ENCODE measurements around the gene TBCA.
"Not testable (repeated sequence)": the region's sequence is repeated elsewhere in the genome, so short reads cannot be mapped to it uniquely, and the experiment has no call there.

TBCA gene

DNA sequence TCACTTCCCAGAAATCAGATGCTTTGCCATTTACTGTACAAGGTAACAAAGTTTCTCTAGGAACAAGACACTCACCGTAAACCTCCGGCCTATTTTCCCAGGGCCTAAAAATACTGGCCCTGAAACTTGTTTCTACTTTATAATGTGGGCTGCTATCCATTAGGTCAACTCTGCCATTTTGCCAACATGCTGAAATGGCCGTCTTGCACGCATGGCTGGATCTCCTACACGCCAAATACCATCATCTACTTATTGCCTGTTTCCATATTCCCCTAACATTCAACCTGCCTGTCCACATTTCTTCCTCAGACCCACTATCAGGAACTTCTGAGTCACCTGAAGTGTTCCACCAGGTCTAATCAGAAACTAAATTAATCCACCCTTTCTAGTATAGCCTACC lies 4.7 kb downstream of the TBCA start:
- DNase-seq = no peak

DNA sequence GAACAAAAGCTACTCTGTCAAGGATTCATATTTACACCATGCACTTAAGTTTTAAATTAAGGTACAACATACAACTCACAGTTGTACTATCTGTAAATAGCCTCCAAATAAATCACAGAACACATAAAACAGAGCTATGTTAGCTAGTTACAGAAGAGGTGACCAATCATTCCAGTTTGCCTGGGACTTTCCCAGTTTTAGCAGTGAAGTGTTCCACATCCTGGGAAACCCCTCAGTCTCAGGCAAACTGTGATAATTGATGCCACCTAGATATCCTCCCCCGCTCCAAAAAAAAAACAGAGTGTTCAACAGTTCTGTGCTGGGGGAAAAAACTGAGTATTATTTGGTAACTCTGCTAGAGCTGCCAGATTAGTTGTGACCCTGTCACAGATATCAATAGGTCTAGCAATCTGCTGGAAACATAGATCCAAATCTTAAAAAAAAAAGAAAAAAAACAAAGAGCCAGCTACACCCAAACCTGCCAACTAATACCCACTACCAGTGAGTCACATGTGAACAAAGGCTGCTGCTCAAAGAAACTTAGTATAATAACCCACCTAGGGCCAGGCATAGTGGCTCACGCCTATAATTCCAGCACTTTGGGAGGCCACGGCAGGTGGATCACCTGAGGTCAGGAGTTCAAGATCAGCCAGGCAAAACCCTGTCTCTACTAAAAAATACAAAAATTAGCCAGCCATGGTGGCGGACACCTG lies 5.7 kb downstream of the TBCA start:
- DNase-seq = no peak

DNA sequence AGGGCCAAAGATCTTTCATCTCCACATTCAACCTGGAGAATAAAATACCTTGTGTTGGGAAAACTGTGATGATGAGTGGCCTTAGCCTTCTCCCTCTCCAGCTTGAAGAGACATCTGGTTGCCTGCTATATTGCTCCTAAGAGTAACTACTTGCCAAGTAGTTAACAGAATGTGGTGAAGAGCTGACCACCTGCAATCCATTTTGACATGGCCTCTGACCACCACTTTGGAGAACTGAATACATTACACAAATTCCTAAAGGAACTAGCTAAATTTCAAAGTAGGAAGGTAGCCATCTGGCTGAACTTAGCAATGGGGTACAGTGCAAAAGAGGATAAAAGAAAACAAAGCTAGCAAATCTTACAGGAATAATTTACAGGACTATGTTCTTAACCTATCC lies 7.2 kb downstream of the TBCA start:
- DNase-seq = no peak

DNA sequence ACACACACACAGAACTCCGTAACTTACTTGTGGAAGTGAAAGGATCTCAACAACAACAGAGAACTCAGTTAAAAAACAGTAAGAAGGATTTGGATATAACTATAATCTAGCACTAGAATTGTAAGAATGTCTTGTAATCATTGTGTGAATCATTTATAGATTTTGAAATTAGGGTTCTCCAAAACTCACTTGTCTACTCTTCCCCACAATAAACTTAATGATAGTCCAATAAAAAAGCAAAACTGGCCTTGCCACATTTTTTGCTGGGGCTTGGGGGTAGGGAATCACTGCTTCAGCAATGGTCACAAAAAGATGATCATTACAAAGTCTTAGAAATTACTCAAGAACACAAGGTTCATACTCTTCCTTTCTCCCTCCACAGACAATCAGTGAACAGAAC lies 8.8 kb downstream of the TBCA start:
- DNase-seq = no peak

DNA sequence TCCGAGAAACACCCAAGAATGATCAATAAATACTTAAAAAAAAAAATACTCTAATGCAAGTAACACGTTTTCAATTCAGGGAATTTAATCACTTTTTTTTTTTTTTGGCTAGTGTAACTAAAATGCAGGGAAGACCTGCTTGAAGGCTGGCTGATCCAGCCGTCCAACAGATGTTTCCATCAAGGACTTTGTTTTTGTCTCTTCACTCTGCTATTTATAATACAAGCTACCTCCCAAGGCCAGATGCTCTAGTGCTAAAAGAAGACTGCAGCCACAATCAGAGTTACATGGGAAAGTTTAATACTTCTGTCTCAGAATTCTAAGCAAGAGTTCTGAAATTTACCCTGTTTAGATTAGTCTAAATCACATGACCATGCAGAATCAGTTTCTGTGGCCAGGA lies 14.5 kb downstream of the TBCA start:
- no peak for DNase-seq

DNA sequence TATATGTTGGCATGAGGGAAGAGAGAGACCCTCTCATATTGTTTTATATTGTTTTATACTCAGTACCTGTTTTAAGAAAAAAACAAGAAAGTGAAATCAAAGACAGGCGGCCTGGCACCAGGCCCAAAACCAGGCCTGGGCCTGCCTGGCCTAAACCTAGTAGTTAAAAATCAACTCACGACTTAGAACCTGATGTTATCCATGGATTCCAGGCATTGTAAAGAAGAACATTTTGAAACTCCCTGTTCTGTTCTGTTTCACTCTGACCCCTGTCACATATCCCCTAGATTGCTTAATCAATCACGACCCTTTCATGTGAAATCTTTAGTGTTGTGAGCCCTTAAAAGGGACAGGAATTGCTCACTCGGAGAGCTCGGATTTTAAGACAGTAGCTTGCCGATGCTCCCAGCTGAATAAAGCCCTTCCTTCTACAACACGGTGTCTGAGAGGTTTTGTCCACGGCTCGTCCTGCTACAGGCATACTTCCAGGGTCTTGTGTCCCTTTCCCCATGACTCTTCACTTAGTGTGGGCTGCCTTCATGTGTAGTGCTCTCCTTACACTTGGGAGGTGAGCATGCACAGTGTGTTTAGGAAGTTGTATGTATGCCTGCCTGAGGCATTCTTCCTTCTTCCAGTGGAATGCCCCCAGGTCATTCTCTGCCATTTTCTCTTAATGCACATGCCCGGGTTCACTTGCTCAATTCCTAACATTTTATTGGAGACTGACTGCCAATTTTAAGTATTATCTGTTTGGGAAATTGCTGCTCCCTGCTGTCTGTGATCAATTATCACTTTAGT lies 17.8 kb downstream of the TBCA start:
- DNase-seq = no peak

DNA sequence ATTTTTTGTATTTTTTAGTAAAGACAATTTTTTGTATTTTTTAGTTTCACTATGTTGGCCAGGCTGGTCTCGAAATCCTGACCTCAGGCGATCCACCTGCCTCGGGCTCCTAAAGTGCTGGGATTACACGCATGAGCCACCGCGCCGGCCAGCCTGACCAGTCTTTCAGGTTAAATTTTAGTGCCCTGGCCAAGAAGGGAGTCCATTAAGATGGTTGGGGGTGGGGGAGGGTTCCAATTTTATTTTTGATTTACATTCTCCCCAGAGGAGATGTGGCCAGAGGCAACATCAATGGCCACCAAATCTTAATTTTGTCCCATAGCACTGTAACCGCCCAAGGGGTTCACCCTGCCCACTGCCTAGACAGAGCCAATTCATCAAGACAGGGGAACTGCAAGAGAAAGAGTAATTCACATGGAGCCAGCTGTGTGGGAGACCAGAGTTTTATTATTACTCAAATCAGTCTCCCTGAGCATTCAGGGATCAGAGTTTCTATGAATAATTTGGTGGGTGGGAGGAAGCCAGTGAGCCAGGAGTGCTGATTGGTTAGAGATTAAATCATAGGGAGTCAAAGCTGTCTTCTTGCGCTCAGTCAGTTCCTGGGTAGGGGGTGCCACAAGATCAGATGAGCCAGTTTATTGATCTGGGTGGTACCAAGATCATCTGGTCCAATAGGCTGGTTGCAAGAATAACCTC lies 24.7 kb downstream of the TBCA start:
- DNase-seq = no peak

DNA sequence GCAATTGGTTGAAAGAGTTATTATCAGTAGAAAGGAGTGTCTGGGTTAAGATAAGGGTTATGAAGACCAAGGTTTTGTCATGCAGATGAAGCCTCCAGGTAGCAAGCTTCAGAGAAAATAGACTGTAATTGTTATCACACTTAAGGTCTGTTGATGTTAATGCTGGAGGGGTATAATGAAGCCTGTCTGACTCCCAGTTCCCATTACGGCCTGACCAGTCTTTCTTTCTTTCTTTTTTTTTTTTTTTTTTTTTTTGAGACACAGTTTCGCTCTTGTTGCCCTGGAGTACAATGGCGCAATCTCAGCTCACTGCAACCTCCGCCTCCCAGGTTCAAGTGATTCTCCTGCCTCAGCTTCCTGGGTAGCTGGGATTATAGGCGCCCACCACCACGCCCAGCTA lies 25.2 kb downstream of the TBCA start:
- DNase-seq = not testable (repeated sequence)

DNA sequence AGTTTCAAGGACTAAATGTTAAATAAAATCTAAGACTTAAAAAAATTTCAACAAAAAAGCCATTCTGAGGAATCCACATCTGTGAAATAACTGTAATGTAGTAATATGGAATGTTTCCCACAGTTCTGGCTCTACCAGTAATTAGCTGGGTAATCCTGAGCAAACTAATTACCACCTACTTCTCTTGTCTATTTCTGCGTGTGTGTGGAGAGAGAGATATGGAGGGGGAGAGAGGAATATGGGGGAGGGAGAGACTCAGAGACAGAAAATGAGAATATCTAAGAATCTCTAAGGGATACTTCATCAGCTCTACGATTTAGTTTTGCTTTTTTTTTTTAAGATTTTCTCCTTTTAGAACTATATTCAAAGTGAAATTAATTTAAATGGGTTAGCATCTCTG lies 28.0 kb downstream of the TBCA start:
- DNase-seq = no peak

DNA sequence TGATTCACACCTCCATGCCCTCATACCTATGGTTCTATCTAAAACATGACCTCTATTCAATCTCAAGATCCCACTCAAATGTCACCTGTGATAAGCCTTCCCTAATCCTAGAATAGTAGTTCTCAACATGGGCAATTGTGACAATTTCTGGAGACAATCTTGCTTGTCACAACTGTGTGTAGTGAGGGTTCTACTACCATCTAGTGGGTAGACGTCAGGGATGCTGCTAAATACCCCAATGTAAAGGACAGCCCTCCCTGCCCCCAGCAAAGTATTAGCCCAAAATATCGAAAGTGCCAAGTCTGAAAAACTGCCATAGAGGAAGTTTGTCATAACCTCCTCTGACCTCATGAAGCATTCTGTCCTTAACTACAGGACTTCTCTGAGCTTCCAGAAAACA lies 32.0 kb downstream of the TBCA start:
- DNase-seq = no peak

DNA sequence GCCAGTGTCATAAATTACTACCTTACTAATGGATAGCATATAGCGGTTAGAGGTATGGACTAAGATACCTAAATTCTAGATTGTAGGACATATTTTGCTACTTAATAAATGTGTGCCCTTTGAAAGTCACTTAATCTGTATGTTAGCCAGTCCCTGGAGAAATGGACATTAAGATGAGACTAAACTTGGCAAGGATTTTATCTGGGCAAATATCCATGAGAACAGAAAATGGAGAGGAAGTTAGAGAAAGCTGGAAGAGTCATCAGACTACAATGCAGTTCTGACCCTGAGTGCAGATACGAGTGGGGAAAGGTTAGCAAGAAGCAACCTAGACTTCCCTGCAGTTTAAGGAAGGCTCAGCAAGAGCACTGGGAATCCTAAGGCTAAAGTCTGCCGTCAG lies 33.0 kb downstream of the TBCA start:
- peak; percentile 12 for DNase-seq

DNA sequence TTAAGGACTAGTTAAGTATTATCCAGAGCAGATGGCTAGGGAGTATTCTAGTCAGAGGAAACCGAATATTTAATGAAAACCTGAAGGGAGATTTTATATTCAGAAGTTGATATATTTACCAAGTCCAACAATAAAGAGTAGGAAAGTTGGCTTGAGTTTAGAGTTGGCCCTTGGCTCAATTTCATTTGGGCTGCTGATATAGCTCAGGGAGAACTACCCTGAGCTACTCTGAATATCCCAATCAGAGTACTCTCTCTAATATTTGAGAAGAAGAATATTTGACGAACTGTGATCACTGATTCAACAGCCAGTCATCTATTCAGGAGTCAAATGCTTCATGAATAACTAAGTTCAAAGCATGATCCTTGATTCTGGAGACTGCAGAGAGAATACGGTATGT lies 34.5 kb downstream of the TBCA start:
- no peak for DNase-seq

DNA sequence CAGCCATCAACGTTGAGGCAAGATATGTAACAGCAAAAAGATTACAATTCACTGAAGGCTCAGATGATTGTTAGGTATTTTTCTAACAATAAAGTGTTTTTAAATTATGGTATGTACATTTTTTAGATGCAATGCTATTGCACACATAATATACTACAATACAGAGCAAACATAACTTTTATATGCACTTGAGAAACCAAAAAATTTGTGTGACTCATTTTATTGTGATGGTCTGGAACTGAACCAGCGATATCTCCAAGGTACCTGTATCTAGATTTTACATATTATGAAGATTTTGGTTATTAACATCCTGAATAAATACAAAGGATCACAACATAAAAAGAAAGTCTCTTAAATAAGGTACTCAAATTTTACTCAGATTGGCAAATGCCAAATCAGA lies 41.3 kb downstream of the TBCA start:
- DNase-seq = no peak

DNA sequence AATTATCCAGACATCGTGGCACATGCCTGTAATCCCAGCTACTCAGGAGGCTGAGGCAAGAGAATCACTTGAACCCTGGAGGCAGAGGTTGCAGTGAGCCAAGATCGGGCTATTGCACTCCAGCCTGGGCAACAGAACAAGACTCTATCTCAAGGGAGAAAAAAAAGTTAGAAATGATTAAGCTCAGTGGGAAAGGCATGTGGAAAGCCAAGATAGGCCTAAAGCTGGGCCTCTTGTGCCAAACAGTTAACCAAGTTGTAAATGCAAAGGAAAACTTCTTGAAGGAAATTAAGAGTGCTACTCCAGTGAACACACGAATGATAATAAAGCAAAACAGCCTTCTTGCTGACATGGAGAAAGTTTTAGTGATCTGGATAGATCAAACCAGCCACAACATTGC lies 43.0 kb downstream of the TBCA start:
- DNase-seq = no peak

DNA sequence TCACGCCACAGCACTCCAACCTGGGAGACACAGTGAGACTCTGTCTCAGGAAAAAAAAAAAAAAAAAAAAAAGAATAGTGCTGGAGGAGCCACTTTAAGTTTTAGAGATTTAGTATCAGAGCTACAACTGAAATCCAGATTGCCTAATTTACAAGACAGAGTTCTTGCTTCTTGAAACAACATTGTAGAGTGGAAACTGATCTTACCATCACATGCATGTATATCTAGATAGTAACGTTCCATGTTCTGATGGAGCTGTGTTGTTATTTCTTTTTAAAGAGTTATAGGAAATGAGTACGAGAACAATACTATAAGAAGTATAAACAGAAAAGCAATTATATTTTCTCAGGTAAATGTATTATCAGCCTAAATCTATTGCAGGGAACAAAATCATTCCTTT lies 48.9 kb downstream of the TBCA start:
- DNase-seq = no peak

DNA sequence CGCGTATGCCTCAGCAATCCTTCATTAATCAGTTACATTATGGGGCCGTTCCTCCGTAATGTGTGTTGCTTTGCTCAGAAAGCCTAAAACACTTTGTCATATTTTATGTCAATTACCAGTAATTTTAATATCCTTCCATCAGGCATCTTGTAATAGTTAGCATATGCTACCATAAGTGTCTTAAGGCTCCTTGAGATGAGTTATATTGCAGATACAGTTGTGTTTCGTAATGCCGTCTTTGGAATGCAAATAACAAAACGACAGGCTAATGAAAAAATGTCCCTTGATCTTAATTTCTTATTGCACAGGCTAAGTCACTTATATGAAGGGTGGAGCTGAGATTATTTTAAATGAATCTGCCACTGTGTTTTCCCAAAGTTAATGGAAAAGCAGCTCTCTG lies 50.5 kb downstream of the TBCA start:
- peak; percentile 21 for DNase-seq

DNA sequence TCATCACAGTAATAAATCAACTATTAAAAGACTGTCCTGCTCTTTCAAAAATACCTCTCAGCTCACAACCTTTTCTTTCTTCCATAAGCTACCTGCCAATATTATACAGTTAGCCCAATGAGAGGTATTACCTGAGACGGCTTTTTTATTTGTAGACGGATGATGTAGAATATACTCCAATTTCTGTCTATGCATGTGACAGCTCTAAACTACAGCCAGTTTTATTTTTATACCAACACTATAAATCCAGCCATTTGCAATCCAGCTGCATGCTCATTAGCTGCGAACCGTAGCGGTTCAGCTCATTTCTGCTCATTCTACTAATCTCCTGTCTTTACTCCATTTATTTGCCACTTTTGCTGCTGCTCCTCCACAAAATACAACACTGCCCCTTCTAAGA lies 51.2 kb downstream of the TBCA start:
- DNase-seq = no peak

DNA sequence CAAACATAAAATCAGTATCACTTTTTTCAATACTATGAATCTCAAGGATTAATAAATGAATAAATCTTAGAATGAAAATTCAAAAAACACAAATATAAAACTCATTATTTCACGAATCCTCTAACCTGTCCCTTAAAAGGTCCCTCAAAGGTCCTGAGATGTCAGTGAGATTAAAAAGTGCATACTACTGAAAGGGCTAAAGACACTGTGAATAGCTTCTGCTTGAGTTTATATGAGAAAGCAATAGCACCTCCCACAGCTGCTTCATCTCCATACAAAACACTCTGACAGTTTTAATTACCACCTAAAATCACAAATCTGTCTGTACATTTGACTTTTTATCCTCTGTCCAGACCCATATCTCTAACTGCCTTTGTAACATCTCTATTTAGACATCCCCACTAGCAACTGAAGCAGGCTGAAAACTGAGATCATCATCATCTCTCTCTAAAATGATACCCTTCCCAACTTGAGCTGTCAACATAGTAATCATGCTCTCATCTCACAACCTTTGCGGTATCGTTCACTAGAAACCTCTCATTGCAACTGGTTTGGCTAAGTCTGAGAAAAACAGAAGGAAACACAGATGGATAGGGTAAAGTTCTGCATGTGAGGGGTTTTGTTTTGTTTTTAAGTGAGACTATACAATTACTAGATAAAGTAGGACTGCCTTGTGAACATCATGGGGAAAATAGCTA lies 56.3 kb downstream of the TBCA start:
- no peak for DNase-seq

DNA sequence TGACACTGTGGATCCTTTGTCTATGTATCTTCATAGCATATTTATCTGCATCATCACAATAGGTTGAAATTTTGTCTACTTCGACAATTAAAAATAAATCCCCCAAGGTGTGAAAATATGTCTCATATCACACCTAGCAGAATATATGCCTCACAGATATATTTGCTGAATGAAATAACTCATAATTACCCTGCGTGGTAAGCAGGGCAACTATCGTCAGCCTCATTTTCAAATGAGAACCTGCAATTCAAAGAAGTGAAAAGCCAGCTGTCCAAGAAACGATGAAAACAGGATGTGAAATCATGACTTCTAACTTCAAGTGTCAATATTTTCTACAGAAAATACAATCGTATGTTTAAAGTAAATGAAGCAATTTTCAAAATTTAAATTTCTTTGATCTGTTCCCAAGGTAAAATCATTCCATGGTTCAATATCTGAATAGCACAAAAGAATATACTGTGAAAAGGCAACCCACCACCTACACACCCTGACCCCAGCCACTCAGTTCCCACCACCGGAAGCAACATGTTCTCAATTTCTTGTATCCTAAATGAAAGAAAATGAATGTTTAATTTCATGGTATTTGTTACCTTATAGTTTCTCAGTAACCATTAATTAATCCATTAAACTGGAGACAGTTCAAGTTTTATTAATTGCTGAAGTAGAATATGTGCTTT lies 57.1 kb downstream of the TBCA start:
- DNase-seq = no peak

DNA sequence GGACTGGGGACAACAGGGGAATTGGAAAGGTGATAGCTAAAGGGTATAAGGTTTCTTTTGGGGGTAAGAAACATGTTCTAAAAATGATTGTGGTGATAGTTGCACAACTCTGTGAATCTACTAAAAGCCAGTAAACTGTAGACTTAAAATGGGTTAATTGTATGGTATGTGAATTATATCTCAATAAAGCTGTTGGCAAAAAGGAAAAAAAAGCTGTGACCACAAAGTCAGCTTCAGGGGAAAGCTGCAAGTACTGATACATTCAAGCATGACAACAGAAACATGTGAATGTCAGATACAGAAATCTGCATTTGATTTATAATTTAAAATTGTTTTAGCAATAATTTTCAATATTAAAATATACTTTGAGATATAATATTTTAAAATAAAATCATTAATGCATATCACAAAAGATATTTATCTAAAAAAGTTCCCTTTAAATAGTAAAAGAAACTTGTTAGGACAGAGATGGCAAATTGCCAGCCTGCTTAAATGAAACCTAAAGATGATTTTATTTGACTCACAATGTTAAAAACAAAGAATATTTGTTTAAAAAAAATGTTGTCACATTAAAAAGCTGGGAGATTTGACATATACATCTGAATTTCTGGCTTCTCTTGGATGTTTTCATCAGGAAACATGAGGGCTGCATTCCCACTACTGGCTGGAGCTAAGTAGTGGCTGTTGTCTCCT lies 66.0 kb downstream of the TBCA start:
- DNase-seq = peak; percentile 7

DNA sequence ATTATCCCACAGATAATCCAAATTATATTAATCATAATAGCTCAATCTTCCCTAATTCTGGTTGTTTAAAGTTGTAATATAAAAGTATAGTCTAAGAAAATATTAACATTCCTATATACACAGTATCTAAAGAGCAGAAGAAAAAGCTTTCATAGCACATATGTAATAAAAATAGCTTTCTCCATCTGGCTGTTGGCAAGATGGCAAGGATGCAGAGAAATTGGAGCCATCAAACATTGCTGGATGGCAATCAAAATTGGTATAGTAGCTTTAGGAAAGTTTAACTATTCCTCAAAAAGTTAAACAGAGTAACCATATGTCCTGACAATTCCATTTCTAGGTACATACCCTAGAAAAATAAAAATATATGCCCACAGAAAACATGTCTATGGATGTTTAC lies 66.8 kb downstream of the TBCA start:
- no peak for DNase-seq

DNA sequence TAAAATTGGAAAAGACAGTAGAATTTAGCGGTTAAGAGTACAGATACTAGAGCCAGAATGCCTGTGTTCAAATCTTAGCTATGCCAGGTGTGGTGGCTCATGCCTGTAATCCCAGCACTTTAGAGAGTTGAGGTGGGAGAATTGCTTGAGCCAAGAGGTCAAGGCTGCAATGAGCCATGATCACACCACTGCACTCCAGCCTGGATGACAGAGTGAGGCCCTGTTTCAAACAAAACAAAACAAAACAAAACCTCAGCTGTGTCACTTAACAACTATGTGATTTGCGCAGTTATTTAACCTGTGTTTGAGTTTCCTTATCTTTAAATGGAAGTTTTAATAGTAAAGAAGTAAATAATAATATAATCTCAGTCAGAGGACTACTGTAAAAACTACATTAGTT lies 68.3 kb downstream of the TBCA start:
- no peak for DNase-seq
